ENCODE measurements around the gene CA4. TPM values are rescaled to one million over a fixed set of nuclear protein-coding genes. Genes with fewer than 3 reads are reported as not detected.
A peak's percentile ranks its signal among the peaks of the same experiment; 100 is the strongest.

Gene CA4
- total RNA-seq, 1 donor from 2014 or later, result 73.1 TPM

DNA sequence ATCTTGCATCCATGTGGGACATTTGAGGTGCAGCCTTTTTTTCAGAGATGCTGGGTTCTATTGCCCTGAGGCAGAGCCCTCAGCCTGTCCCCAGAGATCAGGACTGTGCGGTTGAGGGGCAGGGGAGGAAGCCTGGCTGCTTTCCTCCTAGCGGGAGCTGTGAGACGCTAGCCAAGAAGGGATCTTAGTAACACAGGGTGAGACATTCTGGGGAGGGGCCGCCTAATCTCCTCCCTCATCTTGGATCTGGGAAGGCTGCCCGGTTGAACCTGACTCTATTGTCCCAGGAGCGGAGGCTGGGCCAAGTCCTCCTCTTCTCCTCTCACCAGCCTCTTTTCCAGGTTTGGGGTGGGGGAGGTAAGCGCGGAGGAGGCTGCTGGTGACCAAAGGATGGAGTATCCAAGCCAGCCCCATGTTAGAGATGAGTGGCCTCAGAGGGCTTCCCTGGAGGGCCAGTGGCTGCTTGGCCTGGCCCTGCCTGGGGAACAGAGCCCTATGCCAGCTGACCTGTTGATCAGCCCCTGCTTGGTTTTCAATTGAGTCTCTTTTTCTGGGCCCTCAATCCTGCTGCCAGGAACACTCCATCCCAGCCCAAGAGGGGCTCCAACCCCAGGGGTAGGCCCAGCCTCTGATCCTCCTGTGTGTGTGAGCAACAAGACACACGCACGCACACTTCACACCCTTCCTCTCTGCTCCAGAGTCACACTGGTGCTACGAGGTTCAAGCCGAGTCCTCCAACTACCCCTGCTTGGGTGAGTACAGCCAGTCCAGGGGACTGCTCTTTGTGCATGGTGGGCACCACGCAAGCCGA lies 5.0 kb downstream of the CA4 start:
- peaks cover 15% of the 10 kb centered on the region for H3K4me1 ChIP-seq
- ATAC-seq, result peak; percentile 2
- peak; percentile 54 for DNase-seq
- peak overlapping the region; percentile 24 for H3K27ac ChIP-seq
- intact Hi-C loops (cut with DNase I), result no loop called here
- H3K9me3 ChIP-seq, result no peaks in the 10 kb centered on the region
- no peaks in the 10 kb centered on the region for H3K36me3 ChIP-seq
- H3K27me3 ChIP-seq, result peaks cover 18% of the 10 kb centered on the region
- TF ChIP-seq, protein P1, sequence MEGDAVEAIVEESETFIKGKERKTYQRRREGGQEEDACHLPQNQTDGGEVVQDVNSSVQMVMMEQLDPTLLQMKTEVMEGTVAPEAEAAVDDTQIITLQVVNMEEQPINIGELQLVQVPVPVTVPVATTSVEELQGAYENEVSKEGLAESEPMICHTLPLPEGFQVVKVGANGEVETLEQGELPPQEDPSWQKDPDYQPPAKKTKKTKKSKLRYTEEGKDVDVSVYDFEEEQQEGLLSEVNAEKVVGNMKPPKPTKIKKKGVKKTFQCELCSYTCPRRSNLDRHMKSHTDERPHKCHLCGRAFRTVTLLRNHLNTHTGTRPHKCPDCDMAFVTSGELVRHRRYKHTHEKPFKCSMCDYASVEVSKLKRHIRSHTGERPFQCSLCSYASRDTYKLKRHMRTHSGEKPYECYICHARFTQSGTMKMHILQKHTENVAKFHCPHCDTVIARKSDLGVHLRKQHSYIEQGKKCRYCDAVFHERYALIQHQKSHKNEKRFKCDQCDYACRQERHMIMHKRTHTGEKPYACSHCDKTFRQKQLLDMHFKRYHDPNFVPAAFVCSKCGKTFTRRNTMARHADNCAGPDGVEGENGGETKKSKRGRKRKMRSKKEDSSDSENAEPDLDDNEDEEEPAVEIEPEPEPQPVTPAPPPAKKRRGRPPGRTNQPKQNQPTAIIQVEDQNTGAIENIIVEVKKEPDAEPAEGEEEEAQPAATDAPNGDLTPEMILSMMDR (IDR thresholded peaks at IDR 0.05), result no peak
- no peak overlapping the region for H3K4me3 ChIP-seq

DNA sequence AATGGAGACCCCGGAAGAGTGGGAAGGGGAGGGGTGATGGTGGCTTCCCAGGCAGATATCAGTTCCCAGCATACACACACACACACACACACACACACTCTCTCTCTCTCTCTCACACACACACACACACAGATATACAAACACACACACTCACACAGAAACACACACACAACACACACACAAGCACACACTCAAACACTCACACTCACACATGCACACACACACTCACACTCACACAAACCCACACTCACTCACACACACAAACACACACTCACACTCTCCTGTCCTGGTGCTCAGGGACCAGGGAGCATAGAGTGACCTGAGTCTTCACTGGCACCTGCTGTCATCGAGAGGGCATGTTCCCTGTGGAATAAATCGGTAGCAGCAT lies 5.6 kb downstream of the CA4 start:
- intact Hi-C loops (cut with DNase I), result no loop called here
- Histone ChIP-seq H3K4me1 (peaks cover 15% of the 10 kb centered on the region), H3K36me3 (no peaks in the 10 kb centered on the region), H3K9me3 (no peaks in the 10 kb centered on the region), H3K27ac (no peak overlapping the region), H3K27me3 (peaks cover 12% of the 10 kb centered on the region), H3K4me3 (no peak overlapping the region)
- no peak for DNase-seq
- TF ChIP-seq, protein P1 (IDR thresholded peaks at IDR 0.05), result no peak
- ATAC-seq, result no peak

DNA sequence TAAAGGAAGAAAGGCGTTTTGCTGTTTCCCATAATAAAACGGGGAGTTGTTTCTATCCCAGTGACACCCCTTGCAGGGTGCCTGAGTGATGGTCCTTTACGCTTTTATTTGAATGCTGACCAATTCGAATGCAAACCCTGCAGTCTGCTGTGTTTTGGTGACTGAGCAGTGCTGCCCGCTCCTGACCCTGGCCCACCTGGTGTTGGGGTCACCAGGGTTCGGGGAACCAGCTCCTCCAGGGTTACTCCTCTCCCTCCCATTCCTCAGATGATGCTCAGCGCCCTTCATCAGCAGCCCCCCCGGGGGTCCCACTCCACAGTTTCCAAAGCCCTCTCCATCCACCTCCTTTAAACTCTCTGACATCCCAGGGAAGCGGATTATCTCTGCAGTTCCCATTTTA lies 6.0 kb downstream of the CA4 start:
- H3K4me3 ChIP-seq, result no peak overlapping the region
- H3K36me3 ChIP-seq, result no peaks in the 10 kb centered on the region
- intact Hi-C loops (cut with DNase I), result no loop called here
- TF ChIP-seq, protein P1 (IDR thresholded peaks at IDR 0.05), result no peak
- ATAC-seq, result no peak
- no peak for DNase-seq
- no peak overlapping the region for H3K27ac ChIP-seq
- peaks cover 9% of the 10 kb centered on the region for H3K27me3 ChIP-seq
- H3K4me1 ChIP-seq, result peaks cover 15% of the 10 kb centered on the region
- H3K9me3 ChIP-seq, result no peaks in the 10 kb centered on the region

DNA sequence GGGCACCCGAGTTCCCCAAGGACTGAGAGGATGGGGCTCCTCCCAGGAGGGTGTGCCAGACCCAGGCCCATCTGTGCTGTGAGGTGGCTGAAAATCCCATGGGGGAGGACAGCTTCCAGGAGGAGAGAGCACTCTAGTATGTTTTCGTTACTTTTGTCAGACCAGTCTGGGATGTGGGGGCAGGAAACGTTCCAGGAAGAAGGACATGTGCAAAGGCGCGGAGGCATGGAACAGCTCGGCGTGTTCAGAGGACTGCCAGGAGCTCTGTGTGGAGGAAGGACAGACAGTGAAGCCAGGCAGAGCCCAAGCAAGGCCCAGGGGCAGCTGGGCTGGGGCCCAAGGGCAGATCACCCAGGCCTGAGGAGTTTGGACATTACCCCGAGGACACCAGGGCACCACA lies 7.0 kb downstream of the CA4 start:
- Histone ChIP-seq H3K36me3 (no peaks in the 10 kb centered on the region), H3K27me3 (peaks cover 1% of the 10 kb centered on the region), H3K27ac (no peak overlapping the region), H3K4me1 (peaks cover 15% of the 10 kb centered on the region), H3K4me3 (no peak overlapping the region), H3K9me3 (no peaks in the 10 kb centered on the region)
- no peak for DNase-seq
- TF ChIP-seq, protein P1 (IDR thresholded peaks at IDR 0.05), result no peak
- ATAC-seq, result no peak
- intact Hi-C loops (cut with DNase I), result no loop called here

DNA sequence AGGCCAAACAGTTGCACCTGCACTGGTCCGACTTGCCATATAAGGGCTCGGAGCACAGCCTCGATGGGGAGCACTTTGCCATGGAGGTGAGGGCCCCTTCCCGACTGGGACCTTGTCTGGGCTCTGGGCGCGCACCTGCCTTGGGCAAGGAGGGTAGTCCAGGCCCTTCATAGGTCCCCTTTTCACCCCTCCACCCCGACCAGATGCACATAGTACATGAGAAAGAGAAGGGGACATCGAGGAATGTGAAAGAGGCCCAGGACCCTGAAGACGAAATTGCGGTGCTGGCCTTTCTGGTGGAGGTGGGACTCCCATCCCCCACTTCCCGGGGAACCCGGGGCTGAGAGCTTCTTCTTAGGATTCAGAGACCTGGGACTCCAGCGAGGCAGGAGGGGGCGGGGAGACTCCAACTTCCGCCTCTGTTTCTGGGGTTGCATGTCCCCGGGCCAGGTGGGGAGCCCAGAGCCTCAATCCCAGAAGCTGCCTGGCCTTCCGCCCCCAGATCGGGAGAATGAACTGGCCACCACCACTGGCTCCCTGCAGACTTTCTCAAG lies 7.8 kb downstream of the CA4 start:
- ATAC-seq (no peak), DNase-seq (no peak)
- Histone ChIP-seq H3K27ac (no peak overlapping the region), H3K4me3 (no peak overlapping the region), H3K27me3 (no peaks in the 10 kb centered on the region), H3K9me3 (no peaks in the 10 kb centered on the region), H3K4me1 (peaks cover 15% of the 10 kb centered on the region), H3K36me3 (no peaks in the 10 kb centered on the region)
- intact Hi-C loops (cut with DNase I), result no loop called here
- TF ChIP-seq, protein P1 (IDR thresholded peaks at IDR 0.05), result no peak

Measured in upper lobe of right lung (tissue), 1 donor.